Measurements from ENCODE around the gene GMPPA. TPM values are rescaled to one million over a fixed set of nuclear protein-coding genes. Genes with fewer than 3 reads are reported as not detected.

The GMPPA gene
- total RNA-seq, 1 experiment from 2014 or later: 32.0 TPM

DNA sequence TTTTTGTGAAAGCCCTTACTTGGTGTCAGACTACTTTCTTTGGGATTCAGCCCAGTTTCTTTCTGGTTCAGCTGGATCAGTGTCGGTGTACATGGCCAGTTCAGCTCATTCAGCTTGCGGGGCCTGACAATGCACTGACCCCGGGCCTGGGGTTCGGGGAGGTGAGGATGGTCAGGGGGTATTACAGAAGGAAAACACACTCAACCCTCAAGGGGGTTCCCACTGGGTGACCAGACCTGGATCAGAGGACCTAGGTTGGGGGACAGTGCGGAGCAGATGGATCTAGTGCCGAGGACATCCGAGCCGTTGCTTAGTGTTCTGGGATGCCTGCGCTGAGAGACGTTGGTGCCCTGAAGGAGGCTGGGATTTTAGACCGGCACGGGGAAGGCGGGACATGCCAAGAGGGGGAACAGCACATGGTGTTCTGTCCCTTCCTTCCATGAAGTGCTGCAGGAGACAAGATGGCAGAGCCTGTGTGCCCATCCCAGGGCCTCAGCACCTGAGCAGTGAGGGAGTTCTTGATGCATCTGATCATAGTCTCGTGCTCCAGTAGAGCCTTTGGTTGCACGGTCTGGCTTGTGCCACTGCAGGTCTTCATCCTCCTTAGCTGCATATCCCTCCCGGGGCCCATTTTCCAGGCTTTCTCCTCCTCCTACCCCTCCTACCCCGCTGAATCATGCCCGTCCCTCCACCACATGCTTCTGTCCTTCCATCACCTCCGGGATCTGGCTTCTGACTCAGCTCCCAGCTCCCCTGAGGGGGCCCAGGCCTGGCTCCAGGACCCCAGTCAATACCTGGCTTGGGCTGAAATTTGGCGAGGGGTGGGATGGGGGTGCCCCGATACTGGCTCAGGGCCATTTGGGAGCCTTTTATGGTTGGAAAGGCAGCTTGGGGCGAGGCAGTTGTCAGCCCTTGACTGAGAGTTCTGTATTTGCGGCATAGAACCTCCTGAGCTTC is 46.1 kb upstream of the GMPPA start:
- H3K27me3 ChIP-seq (ENCODE audit: insufficient read depth, low read length): no peaks in the 10 kb centered on the region; the same call in 1 of the 2 replicates
- no peaks in the 10 kb centered on the region for H3K79me2 ChIP-seq (ENCODE audit: insufficient read depth, low read length)
- no peaks in the 10 kb centered on the region for H3K9me3 ChIP-seq (ENCODE audit: control insufficient read depth, low read depth, low read length)
- Mint-ChIP-seq H3K36me3 (ENCODE audit: insufficient read depth in 1 of 3, low read depth in 3 of 3) (peaks cover 5 to 9% (median 7%) of the 10 kb centered on the region in 3 experiments; a peak in 6 of 7 replicates), H3K4me3 (no peak overlapping the region), H3K9me3 (no peaks in the 10 kb centered on the region), H3K4me1 (peaks cover 10 to 20% of the 10 kb centered on the region in 2 experiments), H3K27ac (peak overlapping the region in 2 of 3 experiments; percentile 36 to 55; a peak in 3 of 7 replicates), H3K27me3 (ENCODE audit: low read depth) (peaks cover 29% of the 10 kb centered on the region)
- H3K79me1 ChIP-seq (ENCODE audit: insufficient read depth, low read depth, low read length, poor library complexity, severe bottlenecking): no peaks in the 10 kb centered on the region
- no peak overlapping the region for H3K27ac ChIP-seq (ENCODE audit: insufficient read length, low read depth, low read length)
- DNase-seq: no peak
- H2AFZ ChIP-seq (ENCODE audit: low read length): no peak overlapping the region
- no peak overlapping the region for H2BK5ac ChIP-seq (ENCODE audit: insufficient read length, low read length)
- no peak overlapping the region for H3K4ac ChIP-seq (ENCODE audit: low read depth, low read length)
- no peak overlapping the region for H2AK5ac ChIP-seq (ENCODE audit: insufficient read length, low read length)
- H2BK20ac ChIP-seq (ENCODE audit: low read depth, low read length, poor library complexity, severe bottlenecking): no peak overlapping the region
- H2BK12ac ChIP-seq (ENCODE audit: insufficient read length, low read depth, low read length): no peak overlapping the region
- peaks cover 3% of the 10 kb centered on the region for H4K20me1 ChIP-seq (ENCODE audit: control insufficient read depth, insufficient read depth, insufficient read length)
- no peak overlapping the region for H3K18ac ChIP-seq (ENCODE audit: insufficient read length, low read depth, low read length)
- H3K4me2 ChIP-seq (ENCODE audit: insufficient read depth, insufficient read length, low read length): no peak overlapping the region
- no peaks in the 10 kb centered on the region for H3K4me1 ChIP-seq (ENCODE audit: insufficient read depth, low read length)
- H3K23me2 ChIP-seq (ENCODE audit: insufficient read length, low read depth, low read length, poor library complexity, severe bottlenecking): peaks cover 4% of the 10 kb centered on the region
- no peak overlapping the region for H3T11ph ChIP-seq (ENCODE audit: low read length)
- no peak overlapping the region for H4K91ac ChIP-seq (ENCODE audit: insufficient read length, low read depth, low read length)
- H2BK15ac ChIP-seq (ENCODE audit: low read depth, low read length): no peak overlapping the region
- no peak overlapping the region for H3K56ac ChIP-seq (ENCODE audit: insufficient read length, low read depth, low read length)
- no peak overlapping the region for H4K8ac ChIP-seq (replicated peaks; ENCODE audit: insufficient read length, low read depth, low read length)
- H3K23ac ChIP-seq (ENCODE audit: insufficient read length, low read depth, low read length): no peak overlapping the region
- H2BK120ac ChIP-seq (ENCODE audit: low read depth, low read length, poor library complexity, severe bottlenecking): no peak overlapping the region
- H3K9ac ChIP-seq (ENCODE audit: extremely low read depth, insufficient read length, low read length): no peak overlapping the region
- H4K5ac ChIP-seq (ENCODE audit: insufficient read length, low read depth, low read length): no peak overlapping the region
- TF ChIP-seq, protein P1, sequence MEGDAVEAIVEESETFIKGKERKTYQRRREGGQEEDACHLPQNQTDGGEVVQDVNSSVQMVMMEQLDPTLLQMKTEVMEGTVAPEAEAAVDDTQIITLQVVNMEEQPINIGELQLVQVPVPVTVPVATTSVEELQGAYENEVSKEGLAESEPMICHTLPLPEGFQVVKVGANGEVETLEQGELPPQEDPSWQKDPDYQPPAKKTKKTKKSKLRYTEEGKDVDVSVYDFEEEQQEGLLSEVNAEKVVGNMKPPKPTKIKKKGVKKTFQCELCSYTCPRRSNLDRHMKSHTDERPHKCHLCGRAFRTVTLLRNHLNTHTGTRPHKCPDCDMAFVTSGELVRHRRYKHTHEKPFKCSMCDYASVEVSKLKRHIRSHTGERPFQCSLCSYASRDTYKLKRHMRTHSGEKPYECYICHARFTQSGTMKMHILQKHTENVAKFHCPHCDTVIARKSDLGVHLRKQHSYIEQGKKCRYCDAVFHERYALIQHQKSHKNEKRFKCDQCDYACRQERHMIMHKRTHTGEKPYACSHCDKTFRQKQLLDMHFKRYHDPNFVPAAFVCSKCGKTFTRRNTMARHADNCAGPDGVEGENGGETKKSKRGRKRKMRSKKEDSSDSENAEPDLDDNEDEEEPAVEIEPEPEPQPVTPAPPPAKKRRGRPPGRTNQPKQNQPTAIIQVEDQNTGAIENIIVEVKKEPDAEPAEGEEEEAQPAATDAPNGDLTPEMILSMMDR (conservative IDR thresholded peaks at IDR 0.05): no peak
- no peak overlapping the region; the same call in 1 of the 2 replicates for H3K14ac ChIP-seq (ENCODE audit: insufficient read depth, low read length)
- WGBS (ENCODE audit: extremely low coverage, insufficient read length, low lambda C conversion rate): no CpG with 5 or more reads among the region's 23 CpGs
